Measurements from ENCODE around the gene GLT8D1. TPM values are rescaled to one million over a fixed set of nuclear protein-coding genes. Genes with fewer than 3 reads are reported as not detected.

GLT8D1 gene
- total and polyA plus RNA-seq, 2 of the 4 experiments (the other 2 are of a cell fraction), result 87.8 to 124 TPM

GRCh38 chr3:52704611-52705437, 767 bp downstream of the GLT8D1 start (continued):
- TF ChIP-seq MAFK (IDR thresholded peaks at IDR 0.05; ENCODE audit: low read depth, low read length), result no peak

DNA sequence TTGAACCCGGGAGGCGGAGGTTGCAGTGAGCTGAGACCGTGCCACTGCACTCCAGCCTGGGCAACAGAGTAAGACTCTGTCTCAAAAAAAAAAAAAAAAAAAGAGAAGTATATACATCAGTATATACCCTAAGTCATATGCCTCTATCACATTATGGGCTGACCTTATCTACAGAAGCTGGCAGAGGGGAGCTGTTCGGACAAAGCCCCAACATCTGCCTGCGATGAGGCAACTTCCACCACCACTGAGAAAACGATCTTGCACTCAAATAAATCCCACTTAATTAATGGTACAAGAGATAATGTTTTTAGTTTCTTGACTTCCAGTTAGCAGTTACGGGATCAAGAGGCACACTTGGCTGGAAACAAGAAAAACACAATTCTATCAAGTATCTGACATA, 2.2 kb downstream of the GLT8D1 start:
- no peaks in the 10 kb centered on the region for H3K27me3 ChIP-seq (ENCODE audit: control insufficient read depth, insufficient read depth, low read length)
- DNase-seq, result no peak
- intact Hi-C loops (cut with micrococcal nuclease), result no loop called here
- no peak overlapping the region for H3K14ac ChIP-seq (replicated peaks; ENCODE audit: low read depth, low read length)
- H3K36me3 ChIP-seq (ENCODE audit: control insufficient read depth, insufficient read depth, low read length), result peaks cover 13% of the 10 kb centered on the region
- no peak overlapping the region for H4K5ac ChIP-seq (ENCODE audit: low read depth, low read length)
- BruUV-seq (replicated peaks), result no TSS peak
- H3K9me3 ChIP-seq (ENCODE audit: control insufficient read depth, insufficient read depth, low read length), result no peaks in the 10 kb centered on the region
- H2BK20ac ChIP-seq (ENCODE audit: low read depth, low read length), result no peak overlapping the region
- H2BK15ac ChIP-seq (ENCODE audit: low read depth, low read length), result no peak overlapping the region
- H3K9ac ChIP-seq (ENCODE audit: low read depth, low read length), result no peak overlapping the region
- POLR2A ChIA-PET (ENCODE audit: unreplicated experiment), result no interaction called here
- H2AFZ ChIP-seq (replicated peaks; ENCODE audit: low read length, poor library complexity), result no peak overlapping the region
- peaks cover 5% of the 10 kb centered on the region for H3K4me1 ChIP-seq (ENCODE audit: control insufficient read depth, insufficient read depth, low read length)
- H3K4me2 ChIP-seq (ENCODE audit: low read depth, low read length), result no peak overlapping the region
- ATAC-seq (ENCODE audit: low read depth), result no peak
- no peak overlapping the region for H2AK9ac ChIP-seq (replicated peaks; ENCODE audit: low read depth, low read length, poor library complexity)
- dilution Hi-C loops (cut with HindIII; ENCODE audit: low sequenced_read_pairs, unreplicated experiment), result no loop called here
- no peak overlapping the region for H3K27ac ChIP-seq (ENCODE audit: insufficient read depth, low read length)
- WGBS, 2 experiments (ENCODE audit: extremely low coverage in 2 of 2, insufficient read length in 1 of 2), result no CpG with 5 or more reads among the region's 7 CpGs
- H4K8ac ChIP-seq (ENCODE audit: low read depth in 2 of 2, low read length in 2 of 2), result no peak overlapping the region
- 0 out of 2 replicates have a peak overlapping the region, but pooled peaks have one; percentile 4 for H3K23ac ChIP-seq (ENCODE audit: low read depth, low read length)
- H2BK5ac ChIP-seq (ENCODE audit: low read depth, low read length, poor library complexity, severe bottlenecking), result no peak overlapping the region
- no peak overlapping the region for H4K91ac ChIP-seq (ENCODE audit: insufficient read depth, low read depth, low read length)
- H3K79me1 ChIP-seq (ENCODE audit: low read depth in 1 of 2, low read length in 2 of 2), result peaks cover 27 to 65% of the 10 kb centered on the region in 2 experiments
- no peak for TF ChIP-seq NFE2L2 (IDR thresholded peaks at IDR 0.05; ENCODE audit: low read depth, low read length)
- no peak for TF ChIP-seq MAZ (IDR thresholded peaks at IDR 0.05; ENCODE audit: borderline replicate concordance, low read depth, low read length)
- TF ChIP-seq FOS (IDR thresholded peaks at IDR 0.05; ENCODE audit: low read depth, low read length), result no peak
- no peak for TF ChIP-seq BHLHE40 (IDR thresholded peaks at IDR 0.05; ENCODE audit: low read depth, low read length)
- TF ChIP-seq CEBPB (IDR thresholded peaks at IDR 0.05; ENCODE audit: low read depth, low read length), result no peak
- H3K18ac ChIP-seq (ENCODE audit: low read depth, low read length), result no peak overlapping the region
- H3K9me1 ChIP-seq (ENCODE audit: insufficient read depth, low read length), result peaks cover 5% of the 10 kb centered on the region; the same call in 1 of the 2 replicates
- peaks cover 12% of the 10 kb centered on the region; the same call in 1 of the 2 replicates for H4K20me1 ChIP-seq (ENCODE audit: insufficient read depth, low read length)
- CTCF ChIA-PET, result no interaction called here
- H3K4me3 ChIP-seq (ENCODE audit: insufficient read depth, low read depth, low read length), result no peak overlapping the region
- in situ Hi-C loops (cut with MboI; ENCODE audit: low sequenced_read_pairs), result no loop called here
- H2BK120ac ChIP-seq (ENCODE audit: low read depth, low read length), result no peak overlapping the region
- no peak overlapping the region for H2AK5ac ChIP-seq (ENCODE audit: low read depth, low read length)
- H3K4ac ChIP-seq (ENCODE audit: low read depth, low read length), result no peak overlapping the region
- no peak overlapping the region for H3K56ac ChIP-seq (ENCODE audit: extremely low read depth, insufficient read depth, low read length)

All from IMR-90 (cell line).